Right cardiac atrium (tissue), 5 donors: ENCODE data around the gene CCNF. TPM values are rescaled to one million over a fixed set of nuclear protein-coding genes. Genes with fewer than 3 reads are reported as not detected.

ENCODE experiments used
- ATAC-seq, 2 donors: fragments of 200-7000 bp; cut with Tn5 transposase; one replicate each; pipeline versions ENCODE4 v1.8.0 to v1.9.1; 2020; ENCODE audit warnings: moderate library complexity in 2 of 2, mild to moderate bottlenecking in 1 of 2
- DNase-seq, 3 donors: peaks; one replicate each; pipeline ENCODE4 v3.0.0-alpha.2; 2020
- H3K27ac ChIP-seq: one replicate; pipeline ENCODE4 v1.5.1; 2013; ENCODE audit warnings: mild to moderate bottlenecking, low read length, control low read depth, moderate library complexity
- H3K27me3 ChIP-seq: one replicate; pipeline ENCODE4 v1.6.1; 2013; ENCODE audit not compliant: control insufficient read depth, insufficient read depth
- H3K4me1 ChIP-seq: one replicate; pipeline ENCODE4 v1.6.1; 2013; ENCODE audit warnings: low read length; ENCODE audit not compliant: control insufficient read depth, insufficient read depth
- H3K4me3 ChIP-seq: one replicate; pipeline ENCODE4 v1.5.1; 2013; ENCODE audit warnings: low read length, control low read depth
- H3K9me3 ChIP-seq: one replicate; pipeline ENCODE4 v1.6.1; 2013; ENCODE audit warnings: low read length; ENCODE audit not compliant: control insufficient read depth
- WGBS: extraction: QIAGEN DNeasy Blood & Tissue Kit; methylation state at CpG from one replicate; pipeline ENCODE4 v1.1.7; 2013; 5-methylcytosine and 5-hydroxymethylcytosine counted together
- intact Hi-C, 4 donors: fragments of 100-400 bp; cut with DNase I; formaldehyde crosslinking; loops; one replicate each; pipeline versions ENCODE4 v1.11.0 to v1.14.0; 2022 to 2023
- polyA plus RNA-seq: library from polyadenylated mRNA; stranded (reverse); fragments of 200-250 nt; gene quantifications from one replicate; pipeline ENCODE4 v1.2.3, GENCODE V29; 2013
- total RNA-seq, 4 donors: library from RNA; stranded (reverse); fragmentation: NEBNext Ultra II Directional; extraction: Animal tissue kit (Norgen Biotek cat#: 25700); gene quantifications; one replicate each; pipeline ENCODE4 v1.2.1, GENCODE V29; 2021
- donor health status: healthy with polysubstance abuse.
- donor health status: DM: no; HTN: yes; CAD: no.
- donor health status: DM: no; HTN: no; CAD: no.
- donor health status: DM: no; HTN: yes; CAD: no; lungs with severe emphysema.
- donor health status: DM: yes; HTN: yes; CAD: no.

Gene CCNF
- total and polyA plus RNA-seq, 5 donors = 0.70 to 1.9 (median 1.2) TPM

DNA sequence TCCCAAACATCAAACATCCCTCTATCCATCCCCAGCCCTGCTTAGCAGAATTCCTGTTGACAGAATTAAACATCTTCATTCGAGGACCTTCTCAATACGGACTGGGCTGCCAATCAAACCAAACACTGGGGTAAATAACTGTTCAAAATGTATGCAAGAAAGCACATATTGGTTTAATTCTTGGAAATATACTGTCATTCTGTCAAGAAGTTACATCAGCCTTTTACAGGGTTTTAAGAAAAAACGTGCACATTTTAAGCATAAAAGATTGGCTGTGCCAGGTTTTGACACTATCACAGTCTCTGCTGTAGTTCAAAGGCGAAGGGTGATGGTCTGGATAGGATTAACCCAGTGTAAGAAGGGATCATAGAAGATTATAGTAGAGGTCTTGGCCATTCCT is 25.1 kb upstream of the CCNF start:
- no peak for DNase-seq
- ATAC-seq = no peak
- Histone ChIP-seq H3K27ac (no peak overlapping the region), H3K9me3 (no peaks in the 10 kb centered on the region), H3K27me3 (no peaks in the 10 kb centered on the region), H3K4me3 (no peak overlapping the region), H3K4me1 (no peaks in the 10 kb centered on the region)
- 60% methylated on average over 4 of the region's 4 CpGs for WGBS
- intact Hi-C loops = no loop called here

GRCh38 chr16:2415085-2415484 is 14.2 kb upstream of the CCNF start:
- Histone ChIP-seq H3K9me3 (no peaks in the 10 kb centered on the region), H3K4me3 (no peak overlapping the region), H3K27ac (no peak overlapping the region), H3K4me1 (no peaks in the 10 kb centered on the region), H3K27me3 (no peaks in the 10 kb centered on the region)
- WGBS = 51% methylated on average over 2 of the region's 2 CpGs
- ATAC-seq = no peak
- intact Hi-C loops = no loop called here
- no peak for DNase-seq

GRCh38 chr16:2420035-2420434 is 9.2 kb upstream of the CCNF start:
- H3K27me3 ChIP-seq = no peaks in the 10 kb centered on the region
- intact Hi-C loops = loop anchor here in 1 of 4 donors (5.0 kb wide), 1 partner anchor 78 kb away; the partner anchor contains the start of gene ABCA3
- H3K4me1 ChIP-seq = no peaks in the 10 kb centered on the region
- no peak overlapping the region for H3K27ac ChIP-seq
- ATAC-seq = no peak
- no peak for DNase-seq
- no peak overlapping the region for H3K4me3 ChIP-seq
- H3K9me3 ChIP-seq = no peaks in the 10 kb centered on the region

DNA sequence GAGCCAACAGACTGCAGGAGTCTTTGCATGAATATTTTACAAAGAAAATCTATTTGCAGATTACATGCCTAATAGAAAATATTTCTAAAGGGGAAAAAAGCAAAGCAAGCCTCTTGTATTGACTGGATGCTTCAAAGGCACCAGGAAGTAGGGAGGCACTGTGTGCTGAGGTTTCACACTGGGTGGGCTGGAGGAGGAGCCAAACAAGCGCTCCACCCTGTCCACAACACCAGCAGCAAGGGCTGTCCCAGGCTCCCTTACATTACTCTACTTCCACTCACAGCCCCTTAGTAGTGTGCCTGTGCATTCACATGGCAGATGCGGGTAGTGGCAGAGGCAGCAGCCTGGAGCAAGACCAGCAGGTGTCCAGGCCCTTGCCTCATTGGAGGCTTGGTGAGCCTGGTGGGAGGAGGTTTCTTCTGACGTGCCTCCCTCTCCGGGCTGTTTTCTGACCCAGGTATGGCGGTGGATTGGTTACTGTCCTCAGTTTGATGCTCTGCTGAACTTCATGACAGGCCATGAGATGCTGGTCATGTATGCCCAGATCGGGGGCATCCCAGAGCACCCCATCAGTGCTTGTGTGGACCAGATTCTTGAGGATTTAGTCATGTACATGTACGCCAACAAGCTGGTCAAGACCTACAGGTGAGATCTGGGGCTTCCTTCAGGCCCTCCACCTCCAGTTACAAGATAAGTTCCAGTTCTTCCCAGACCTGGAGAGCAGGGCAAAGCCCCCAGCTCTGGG is 7.0 kb upstream of the CCNF start:
- Histone ChIP-seq H3K9me3 (no peaks in the 10 kb centered on the region), H3K4me1 (no peaks in the 10 kb centered on the region), H3K27ac (no peak overlapping the region), H3K27me3 (no peaks in the 10 kb centered on the region), H3K4me3 (no peak overlapping the region)
- intact Hi-C loops = loop anchor here in 1 of 4 donors (5.0 kb wide), 1 partner anchor 80 kb away; the partner anchor contains the start of gene ABCA3
- WGBS = 86% methylated on average over 7 of the region's 7 CpGs
- ATAC-seq (no peak), DNase-seq (peak in 1 of 3 donors; percentile 23)

DNA sequence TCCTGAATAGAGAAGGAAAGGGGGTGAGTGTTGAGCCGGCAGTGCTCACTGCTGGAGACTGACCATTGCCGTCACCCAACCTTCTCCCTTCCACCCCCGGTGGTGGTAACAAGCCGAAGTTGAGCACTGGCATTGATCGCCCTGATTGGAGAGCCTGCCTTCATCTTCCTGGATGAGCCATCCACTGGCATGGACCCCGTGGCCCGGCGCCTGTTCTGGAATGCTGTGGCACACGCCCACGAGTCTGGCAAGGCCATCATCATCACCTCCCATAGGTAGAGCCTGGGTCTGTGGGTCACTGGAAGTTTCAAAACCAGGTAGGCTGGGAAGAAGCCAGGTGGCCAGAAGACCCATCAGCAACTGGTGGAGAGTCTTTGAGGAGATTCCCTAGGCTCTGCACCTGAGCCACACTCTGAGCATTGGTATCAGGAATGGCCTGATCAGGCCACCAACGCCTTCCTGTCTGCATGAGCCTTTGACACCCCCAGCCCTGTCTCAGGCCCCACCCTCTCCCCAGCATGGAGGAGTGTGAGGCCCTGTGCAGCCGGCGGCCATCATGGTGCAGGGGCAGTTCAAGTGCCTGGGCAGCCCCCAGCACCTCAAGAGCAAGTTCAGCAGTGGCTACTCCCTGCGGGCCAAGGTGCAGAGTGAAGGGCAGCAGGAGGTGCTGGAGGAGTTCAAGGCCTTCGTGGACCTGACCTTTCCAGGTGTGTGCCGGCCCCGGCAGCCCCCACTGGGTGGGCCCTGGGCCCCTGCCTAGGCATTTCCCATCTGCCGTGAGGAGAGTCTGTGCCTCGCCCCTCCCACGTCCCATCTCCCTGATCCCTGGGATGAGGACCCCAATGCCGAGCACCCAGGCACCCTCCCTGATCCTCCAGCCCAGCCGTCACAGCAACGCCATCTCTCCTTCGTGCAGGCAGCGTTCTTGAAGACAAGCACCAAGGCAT is 4.9 kb upstream of the CCNF start:
- intact Hi-C loops = loop anchor here in 2 of 4 donors (5.0 kb wide), 2 partner anchors 78 to 82 kb away; partner anchors contain the start of gene ABCA3 (in 2 of the 2)

DNA sequence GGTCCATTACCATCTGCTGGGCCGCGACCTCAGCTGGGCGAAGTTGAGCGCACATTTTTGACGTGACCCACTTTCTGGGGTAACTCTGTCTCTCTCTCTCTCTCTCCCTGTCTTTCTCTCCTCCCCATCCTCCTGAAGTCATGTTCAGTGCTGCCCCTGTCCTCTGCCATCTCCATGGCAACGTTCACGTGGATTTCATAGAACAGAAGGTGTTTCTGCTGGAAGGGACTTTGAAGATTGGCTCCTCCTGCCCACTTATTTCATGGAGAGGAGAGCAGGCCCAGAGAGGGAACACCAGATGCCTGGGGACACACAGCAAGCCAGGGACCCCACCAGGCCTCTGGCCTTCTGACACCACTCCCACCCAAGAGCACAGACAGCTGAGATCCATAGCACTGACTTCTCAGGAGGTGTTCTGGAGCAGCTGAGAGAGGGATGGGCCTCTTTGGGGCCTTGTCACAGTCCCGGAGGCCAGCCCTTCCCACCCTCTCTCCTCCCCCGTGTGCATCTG is 4.2 kb upstream of the CCNF start:
- H3K27ac ChIP-seq = no peak overlapping the region
- DNase-seq (no peak), ATAC-seq (no peak)
- WGBS = 84% methylated on average over 9 of the region's 9 CpGs
- no peaks in the 10 kb centered on the region for H3K27me3 ChIP-seq
- H3K4me3 ChIP-seq = no peak overlapping the region
- H3K9me3 ChIP-seq = no peaks in the 10 kb centered on the region
- H3K4me1 ChIP-seq = peaks cover 2% of the 10 kb centered on the region
- intact Hi-C loops = loop anchor here in 1 of 4 donors (5.0 kb wide), 2 partner anchors 77 to 83 kb away; partner anchors contain the start of gene ABCA3

More for the DNA sequence above, 4.9 kb upstream of the CCNF start:
- Histone ChIP-seq H3K4me3 (no peak overlapping the region), H3K9me3 (no peaks in the 10 kb centered on the region), H3K27me3 (no peaks in the 10 kb centered on the region), H3K27ac (no peak overlapping the region), H3K4me1 (no peaks in the 10 kb centered on the region)
- peak in 1 of 3 donors; percentile 33 for DNase-seq
- 91% methylated on average over 25 of the region's 25 CpGs for WGBS
- no peak for ATAC-seq

DNA sequence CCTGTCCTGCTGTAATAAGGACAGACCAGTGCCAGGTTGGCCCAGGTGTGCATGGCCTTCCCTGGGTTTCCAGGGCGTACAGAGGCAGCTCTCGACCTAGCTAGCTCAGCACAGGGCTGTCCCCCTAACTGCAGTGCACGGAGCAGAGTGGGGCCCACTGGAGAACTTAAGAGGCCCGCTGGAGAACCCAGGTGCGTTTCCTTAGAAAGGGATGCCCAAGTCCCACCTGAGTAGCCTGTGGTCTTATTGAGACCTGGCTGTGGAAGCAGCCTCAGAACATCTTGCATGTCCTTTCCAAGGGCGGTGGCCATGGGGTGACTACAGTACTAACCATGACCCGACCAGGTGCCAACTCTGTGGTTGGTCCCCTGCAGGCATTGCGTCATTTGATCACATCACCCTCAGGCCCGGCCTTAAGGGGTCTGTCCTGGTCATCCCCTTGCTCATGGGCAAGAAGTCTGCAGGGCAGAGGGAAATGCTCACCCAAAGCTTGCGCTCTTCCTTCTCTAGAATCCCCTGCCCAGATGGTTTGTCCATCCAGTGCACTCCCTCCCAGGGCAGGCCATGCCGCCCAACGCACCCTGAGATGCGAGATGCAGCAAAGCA is 3.3 kb upstream of the CCNF start:
- intact Hi-C loops = loop anchor here in 1 of 4 donors (5.0 kb wide), 2 partner anchors 76 to 84 kb away; partner anchors contain the start of gene ABCA3

DNA sequence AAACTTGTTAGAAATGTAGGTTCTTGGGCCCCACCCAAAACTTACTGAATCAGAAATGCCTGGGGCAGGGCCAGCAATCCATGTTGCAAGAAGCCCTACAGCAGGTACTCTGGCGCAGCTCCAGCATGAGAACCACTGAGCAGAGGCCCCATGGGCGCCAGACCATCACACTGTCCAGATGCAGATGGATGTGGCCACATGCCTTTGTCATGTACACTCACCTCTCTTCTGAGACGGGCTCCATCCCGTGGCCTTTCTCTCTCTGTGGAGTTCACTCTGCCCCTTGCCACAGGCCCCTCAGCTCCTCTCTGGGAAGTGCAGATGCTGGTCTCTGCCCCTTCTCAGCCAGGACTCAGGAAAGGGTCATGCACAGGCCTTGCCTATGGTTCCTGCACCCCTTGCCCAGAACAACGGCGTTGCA is 2.3 kb upstream of the CCNF start:
- no peaks in the 10 kb centered on the region for H3K9me3 ChIP-seq
- 95% methylated on average over 6 of the region's 6 CpGs for WGBS
- intact Hi-C loops = loop anchor here in 1 of 4 donors (5.0 kb wide), 2 partner anchors 75 to 85 kb away; partner anchors contain the start of gene ABCA3
- H3K4me3 ChIP-seq = no peak overlapping the region
- DNase-seq = peak in 1 of 3 donors; percentile 51
- ATAC-seq = no peak
- H3K27ac ChIP-seq = no peak overlapping the region
- H3K4me1 ChIP-seq = peaks cover 4% of the 10 kb centered on the region
- H3K27me3 ChIP-seq = no peaks in the 10 kb centered on the region

More for the DNA sequence above, 3.3 kb upstream of the CCNF start:
- H3K27me3 ChIP-seq = no peaks in the 10 kb centered on the region
- DNase-seq (peak in 1 of 3 donors; percentile 23), ATAC-seq (no peak)
- 93% methylated on average over 13 of the region's 13 CpGs for WGBS
- peaks cover 4% of the 10 kb centered on the region for H3K4me1 ChIP-seq
- H3K4me3 ChIP-seq = no peak overlapping the region
- H3K27ac ChIP-seq = no peak overlapping the region
- no peaks in the 10 kb centered on the region for H3K9me3 ChIP-seq

- ATAC-seq (no peak), DNase-seq (no peak)
- no peak overlapping the region for H3K4me3 ChIP-seq
- intact Hi-C loops = loop anchor here in 1 of 4 donors (5.0 kb wide), 2 partner anchors 75 to 85 kb away; partner anchors contain the start of gene ABCA3
- no peaks in the 10 kb centered on the region for H3K9me3 ChIP-seq
- peaks cover 4% of the 10 kb centered on the region for H3K4me1 ChIP-seq
- no peaks in the 10 kb centered on the region for H3K27me3 ChIP-seq
- 80% methylated on average over 4 of the region's 4 CpGs for WGBS
- H3K27ac ChIP-seq = no peak overlapping the region
Observed at GRCh38 chr16:2427526-2427925, 1.7 kb upstream of the CCNF start.

- DNase-seq (peak; percentile 35 to 72 (median 68)), ATAC-seq (peak; percentile 14 to 37)
- H3K4me1 ChIP-seq = peaks cover 4% of the 10 kb centered on the region
- no peaks in the 10 kb centered on the region for H3K27me3 ChIP-seq
- 31% methylated on average over 28 of the region's 28 CpGs for WGBS
- peak overlapping the region; percentile 46 for H3K4me3 ChIP-seq
- intact Hi-C loops = loop anchor here in 1 of 4 donors (5.0 kb wide), 2 partner anchors 74 to 86 kb away; partner anchors contain the start of gene ABCA3
- no peak overlapping the region for H3K27ac ChIP-seq
- no peaks in the 10 kb centered on the region for H3K9me3 ChIP-seq
Observed at GRCh38 chr16:2428051-2428783, 1.0 kb upstream of the CCNF start.
